ENCODE results near the gene OR10K2.

DNA sequence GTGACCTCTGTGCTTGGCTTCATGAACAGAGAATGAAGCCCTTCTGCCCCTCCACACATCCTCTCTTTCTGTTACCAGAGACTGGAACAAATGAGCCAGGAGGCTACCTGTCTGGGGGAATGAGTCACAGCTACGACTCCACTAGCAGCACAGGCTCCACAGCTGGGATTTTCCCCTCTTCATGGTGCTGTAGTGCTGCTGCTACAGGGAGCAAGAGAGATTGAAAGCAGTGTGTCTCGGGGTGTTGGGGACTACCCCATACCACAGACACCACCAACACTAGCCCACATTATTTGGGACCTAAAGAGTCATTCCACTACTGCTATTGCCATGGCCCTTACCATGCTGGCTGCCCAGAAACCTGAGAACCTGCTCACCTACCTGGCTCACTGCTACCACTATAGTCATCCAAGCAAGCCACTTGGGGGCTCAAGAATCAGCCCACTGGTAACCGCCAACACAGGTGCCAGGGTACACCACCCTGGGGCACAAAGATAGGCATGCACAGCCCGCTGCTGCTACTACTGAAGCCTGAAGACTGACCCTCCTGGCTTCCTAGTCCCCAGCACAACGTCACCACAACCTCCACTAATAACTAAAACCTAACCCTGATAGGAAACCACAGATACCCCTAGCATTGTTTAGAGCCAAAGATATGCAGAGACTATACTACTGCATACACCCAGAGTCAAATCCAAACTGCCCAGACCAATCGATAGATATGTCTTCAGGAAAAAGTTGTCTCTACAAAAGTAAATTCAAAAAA lies 54.7 kb downstream of the OR10K2 start:
- TF ChIP-seq POLR2AphosphoS5 (IDR thresholded peaks at IDR 0.05; ENCODE audit: low read depth, low read length) (no peak), SMC3 (IDR thresholded peaks at IDR 0.05; ENCODE audit: low read depth, low read length) (no peak)

Data from SK-N-SH (cell line).